NCI-H146 (cell line): Measurements from ENCODE around the gene TLE3.

Experiments
- DNase-seq: peaks from one replicate; lab custom pipeline; 2025; lab: John Stamatoyannopoulos, UW

The TLE3 gene

DNA sequence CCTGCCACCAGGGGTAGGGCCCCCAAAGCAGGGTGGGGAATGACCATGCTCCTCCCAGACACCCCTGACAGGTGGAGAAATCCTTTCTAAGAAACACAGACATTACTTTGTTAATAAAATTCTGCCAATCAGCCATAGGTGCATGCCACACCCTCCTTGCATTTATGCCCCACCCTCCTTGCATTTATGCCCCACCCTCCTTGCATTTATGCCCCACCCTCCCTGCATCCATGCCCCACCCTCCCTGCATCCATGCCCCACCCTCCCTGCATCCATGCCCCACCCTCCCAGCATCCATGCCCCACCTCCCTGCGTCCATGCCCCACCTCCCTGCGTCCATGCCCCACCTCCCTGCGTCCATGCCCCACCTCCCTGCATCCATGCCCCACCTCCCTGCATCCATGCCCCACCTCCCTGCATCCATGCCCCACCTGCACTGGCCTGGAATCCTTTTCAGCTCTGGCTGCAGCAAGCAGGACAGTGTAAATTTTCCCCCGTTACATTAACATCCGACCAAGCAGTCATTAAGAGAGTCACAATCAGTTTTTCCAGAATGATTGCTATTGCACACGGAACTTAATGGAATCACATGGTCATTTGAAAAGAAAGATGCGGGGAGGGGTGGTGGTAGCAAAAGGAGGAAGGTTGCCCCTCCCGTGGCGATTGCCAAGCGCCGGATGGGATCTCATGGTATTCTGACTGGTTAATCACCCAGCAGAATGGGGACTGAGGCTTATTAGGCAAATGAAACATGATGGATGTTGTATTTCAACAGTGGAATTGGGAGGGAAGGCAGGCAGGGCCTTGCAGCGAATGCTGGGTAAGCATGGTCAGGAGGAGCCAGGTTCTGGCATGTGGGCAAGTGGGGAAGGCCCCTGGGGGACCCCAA lies 91.2 kb downstream of the TLE3 start:
- DNase-seq = no peak

DNA sequence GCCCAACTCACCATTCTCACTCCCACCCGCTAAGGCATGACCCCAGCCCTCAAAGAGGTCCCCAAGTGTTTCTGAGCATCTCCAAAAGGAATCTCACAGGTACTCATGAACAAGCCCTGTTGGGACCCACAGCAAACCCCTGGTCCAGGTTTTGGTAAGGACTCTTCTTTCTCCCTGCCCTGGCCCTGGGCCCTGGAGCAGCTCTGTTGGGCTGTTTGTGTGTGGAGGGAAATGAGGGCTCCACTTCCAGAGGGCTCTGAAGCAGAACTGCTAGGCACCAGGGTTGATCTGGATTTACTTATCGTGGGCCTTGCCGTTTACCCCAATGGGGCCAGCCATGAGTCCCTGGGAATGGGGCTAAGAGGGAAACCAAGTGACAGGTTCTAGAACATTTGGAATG lies 92.9 kb downstream of the TLE3 start:
- no peak for DNase-seq

DNA sequence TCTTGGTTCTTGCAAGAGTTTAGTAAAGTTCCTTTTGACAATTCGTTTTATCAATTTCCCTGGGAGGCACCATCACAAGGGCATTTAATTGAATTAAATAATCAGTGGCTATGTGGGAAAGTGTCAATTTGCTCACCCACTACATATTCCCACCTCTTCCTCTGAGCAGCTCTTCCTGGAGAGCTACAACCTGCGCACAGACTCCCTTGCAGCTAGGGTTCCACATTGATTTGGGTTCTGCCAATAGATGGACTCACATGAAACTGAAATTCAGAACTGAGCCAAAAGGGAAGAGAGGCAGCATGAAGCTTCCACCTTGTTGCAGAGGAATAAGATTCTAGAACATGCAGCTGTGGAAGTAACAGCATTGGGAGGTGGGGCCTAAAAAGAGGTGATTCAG lies 94.8 kb downstream of the TLE3 start:
- no peak for DNase-seq

DNA sequence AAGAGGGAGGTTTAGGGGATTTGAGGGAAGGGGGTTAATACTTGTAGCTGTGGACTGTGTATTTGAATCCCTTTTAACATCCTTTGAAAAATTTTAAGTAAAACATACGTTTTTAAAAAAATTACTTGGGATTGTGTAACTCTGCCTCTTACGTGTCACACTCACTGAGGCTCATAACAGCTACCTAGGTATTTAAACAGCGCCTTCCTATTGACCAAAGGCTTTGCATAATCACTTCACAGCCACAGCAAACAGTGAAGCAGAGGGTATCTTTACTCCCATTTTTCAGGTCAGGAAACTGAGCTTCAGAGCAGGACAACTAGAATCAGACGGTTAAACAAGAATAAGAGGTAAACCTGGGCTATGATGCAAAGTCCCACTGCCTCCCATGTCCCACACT lies 95.9 kb downstream of the TLE3 start:
- no peak for DNase-seq

DNA sequence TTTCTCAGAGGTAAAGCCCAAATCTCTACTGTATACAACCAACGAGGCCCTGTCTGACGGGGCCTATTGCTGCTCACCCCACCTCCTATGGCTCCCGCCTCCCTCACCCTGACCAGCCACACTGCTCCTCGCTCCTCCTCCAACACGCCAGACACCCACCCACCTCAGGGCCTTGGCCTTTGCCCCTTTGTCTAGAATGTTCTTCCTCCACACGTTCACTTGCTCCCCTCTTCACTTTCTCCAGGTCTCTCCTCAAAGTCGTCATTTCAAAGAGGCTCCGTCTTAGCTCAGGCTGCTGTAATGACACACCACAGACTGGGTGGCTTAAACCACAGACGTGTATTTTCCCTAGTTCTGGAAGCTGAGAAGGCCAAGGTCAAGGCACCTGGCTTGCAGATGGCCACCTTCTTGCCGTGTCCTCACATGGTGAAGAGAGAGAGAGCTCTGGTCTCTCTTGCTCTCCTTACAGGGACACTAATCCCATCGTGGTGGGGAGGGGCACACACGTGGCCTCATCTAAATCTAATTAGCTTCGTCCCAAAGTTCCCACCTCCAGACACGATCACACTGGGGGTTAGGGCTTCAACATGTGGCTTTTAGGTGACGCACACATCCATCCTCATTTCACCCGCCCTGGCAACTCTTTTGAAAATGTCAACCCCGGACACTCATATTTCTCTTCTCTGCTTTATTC lies 98.2 kb downstream of the TLE3 start:
- DNase-seq = no peak

DNA sequence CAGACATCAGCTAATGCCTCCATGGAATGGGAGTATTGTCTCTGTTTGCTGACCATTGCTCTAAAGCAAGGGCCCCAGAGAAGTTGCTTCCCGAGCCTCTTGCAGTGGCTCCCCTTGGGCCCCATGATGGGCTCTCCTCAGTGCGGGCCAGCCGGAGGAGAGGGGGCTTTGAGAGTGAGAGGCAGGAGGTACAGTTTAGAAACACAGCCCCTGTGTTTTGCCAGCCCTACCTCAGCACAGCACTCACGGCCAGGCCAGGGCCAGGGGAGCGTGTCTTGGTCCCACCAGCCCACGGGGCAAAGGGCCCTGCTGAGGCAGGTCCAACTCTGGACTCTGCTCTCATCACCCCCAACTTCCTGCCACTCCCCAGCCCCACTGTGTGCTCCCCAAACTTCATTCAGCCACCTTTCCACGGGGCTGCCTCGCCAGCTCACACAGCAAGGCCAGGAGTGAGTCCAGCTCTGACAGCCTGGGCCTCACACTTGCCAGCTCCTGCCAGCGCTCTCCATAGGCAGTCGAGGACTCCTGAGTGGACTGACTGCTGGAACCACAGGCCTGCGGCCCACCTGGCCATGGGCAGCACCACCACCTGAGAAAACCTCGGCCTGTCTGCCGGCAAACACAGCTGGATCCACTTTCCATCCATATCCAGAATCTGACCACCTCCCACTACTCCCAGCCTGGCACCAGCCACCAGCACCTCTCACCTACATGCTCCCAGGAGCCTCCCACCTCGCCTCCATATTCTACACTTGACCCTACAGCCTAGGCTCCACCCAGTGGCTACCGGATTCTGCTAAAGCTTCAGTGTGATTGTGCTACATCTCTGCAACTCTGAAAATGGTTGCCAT lies 99.0 kb downstream of the TLE3 start:
- DNase-seq = no peak

DNA sequence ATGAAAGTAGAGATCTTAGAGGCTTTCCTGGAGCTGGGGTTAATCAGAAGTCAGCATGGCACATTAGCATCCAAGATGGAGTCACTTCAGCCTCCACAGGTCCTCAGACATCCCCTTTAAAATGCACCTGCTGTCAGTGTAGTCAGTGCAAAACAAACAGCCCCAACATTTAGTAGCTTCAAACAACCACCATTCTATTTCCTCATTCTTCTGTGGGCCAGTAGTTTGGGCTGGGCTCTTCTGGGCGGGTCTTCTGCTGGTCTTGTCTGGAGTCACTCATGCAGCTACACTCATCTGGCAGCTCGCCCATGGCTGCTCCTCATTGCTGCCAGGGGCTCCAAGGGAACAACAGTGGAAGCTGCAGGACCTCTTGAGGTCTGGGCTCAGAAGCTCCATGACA lies 99.9 kb downstream of the TLE3 start:
- peak; percentile 27 for DNase-seq
